ENCODE results near the gene TOGARAM2.

The TOGARAM2 gene

DNA sequence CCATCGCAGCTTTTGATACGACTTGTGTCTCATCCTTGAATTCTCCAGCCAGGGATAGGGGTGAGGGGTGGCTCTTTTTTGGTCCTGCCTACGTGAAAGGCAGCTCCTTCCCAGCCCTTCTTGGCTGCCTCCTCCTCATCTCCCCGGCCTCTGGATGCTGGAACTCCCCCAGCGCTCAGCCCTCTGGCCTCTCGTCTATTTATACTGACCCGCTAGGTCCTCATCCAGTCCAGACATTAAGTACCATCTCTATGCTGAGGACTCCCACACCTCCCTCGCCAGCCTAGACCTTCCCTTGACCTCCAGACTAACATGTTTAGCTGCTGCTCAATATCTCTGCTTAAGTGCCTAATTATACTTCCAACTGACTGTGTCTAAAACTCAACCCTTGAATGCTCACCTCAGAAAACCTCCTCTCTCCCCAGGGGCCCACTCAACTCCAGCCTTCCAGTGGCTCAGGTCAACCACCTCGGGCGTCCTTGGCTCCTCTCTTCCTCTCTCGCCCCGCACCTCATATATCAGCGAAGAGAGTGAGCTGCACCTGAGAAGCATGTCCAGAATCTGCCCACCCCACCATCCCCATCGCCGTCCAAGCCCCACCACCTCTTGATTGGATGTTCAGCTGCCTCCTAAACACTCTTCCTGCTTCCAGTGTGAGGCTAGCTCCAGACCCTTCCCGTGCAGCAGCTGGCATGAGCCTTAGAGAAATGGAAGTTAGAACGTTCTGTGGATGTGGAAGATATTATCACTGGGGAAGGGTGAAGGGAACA, 34.8 kb downstream of the TOGARAM2 start:
- ATAC-seq = no peak
- TF ChIP-seq, protein P1, sequence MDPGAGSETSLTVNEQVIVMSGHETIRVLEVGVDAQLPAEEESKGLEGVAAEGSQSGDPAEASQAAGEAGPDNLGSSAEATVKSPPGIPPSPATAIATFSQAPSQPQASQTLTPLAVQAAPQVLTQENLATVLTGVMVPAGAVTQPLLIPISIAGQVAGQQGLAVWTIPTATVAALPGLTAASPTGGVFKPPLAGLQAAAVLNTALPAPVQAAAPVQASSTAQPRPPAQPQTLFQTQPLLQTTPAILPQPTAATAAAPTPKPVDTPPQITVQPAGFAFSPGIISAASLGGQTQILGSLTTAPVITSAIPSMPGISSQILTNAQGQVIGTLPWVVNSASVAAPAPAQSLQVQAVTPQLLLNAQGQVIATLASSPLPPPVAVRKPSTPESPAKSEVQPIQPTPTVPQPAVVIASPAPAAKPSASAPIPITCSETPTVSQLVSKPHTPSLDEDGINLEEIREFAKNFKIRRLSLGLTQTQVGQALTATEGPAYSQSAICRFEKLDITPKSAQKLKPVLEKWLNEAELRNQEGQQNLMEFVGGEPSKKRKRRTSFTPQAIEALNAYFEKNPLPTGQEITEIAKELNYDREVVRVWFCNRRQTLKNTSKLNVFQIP (CRISPR knock-in tag; IDR thresholded peaks at IDR 0.05; ENCODE audit: borderline replicate concordance, low read depth) = no peak
- no peak for TF ChIP-seq OSR1 (CRISPR knock-in tag; IDR thresholded peaks at IDR 0.05)
- TF ChIP-seq ZNF8 (CRISPR knock-in tag; IDR thresholded peaks at IDR 0.05) = no peak
- TF ChIP-seq, protein P2, sequence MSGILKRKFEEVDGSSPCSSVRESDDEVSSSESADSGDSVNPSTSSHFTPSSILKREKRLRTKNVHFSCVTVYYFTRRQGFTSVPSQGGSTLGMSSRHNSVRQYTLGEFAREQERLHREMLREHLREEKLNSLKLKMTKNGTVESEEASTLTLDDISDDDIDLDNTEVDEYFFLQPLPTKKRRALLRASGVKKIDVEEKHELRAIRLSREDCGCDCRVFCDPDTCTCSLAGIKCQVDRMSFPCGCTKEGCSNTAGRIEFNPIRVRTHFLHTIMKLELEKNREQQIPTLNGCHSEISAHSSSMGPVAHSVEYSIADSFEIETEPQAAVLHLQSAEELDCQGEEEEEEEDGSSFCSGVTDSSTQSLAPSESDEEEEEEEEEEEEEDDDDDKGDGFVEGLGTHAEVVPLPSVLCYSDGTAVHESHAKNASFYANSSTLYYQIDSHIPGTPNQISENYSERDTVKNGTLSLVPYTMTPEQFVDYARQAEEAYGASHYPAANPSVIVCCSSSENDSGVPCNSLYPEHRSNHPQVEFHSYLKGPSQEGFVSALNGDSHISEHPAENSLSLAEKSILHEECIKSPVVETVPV (CRISPR knock-in tag; IDR thresholded peaks at IDR 0.05) = no peak
- TF ChIP-seq ZNF70 (CRISPR knock-in tag; IDR thresholded peaks at IDR 0.05) = no peak
- TF ChIP-seq ZFP30 (CRISPR knock-in tag; IDR thresholded peaks at IDR 0.05) = no peak
- TF ChIP-seq RARB (CRISPR knock-in tag; IDR thresholded peaks at IDR 0.05) = no peak

DNA sequence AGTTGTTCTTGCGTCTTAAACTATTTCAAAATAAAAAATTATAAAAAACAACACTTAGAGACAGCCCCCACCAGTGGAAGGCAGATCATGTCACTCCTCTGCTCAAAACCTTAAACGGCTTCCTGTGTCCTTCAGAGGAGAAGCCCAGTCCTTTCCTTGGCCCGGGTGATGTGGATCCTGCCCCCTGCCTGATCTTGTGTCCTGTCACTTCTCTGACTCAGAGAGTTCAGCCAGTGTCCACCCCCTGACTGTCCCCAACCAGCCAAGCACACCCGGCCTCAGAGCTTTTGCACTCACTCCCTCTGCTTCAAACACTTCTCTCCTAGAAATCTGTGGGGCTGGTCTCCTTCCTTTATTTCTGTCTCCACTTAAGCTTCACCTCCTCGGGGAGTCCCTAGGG, 35.4 kb downstream of the TOGARAM2 start:
- TF ChIP-seq, protein P1 (CRISPR knock-in tag; IDR thresholded peaks at IDR 0.05; ENCODE audit: borderline replicate concordance, low read depth) = no peak
- no peak for TF ChIP-seq ZC3H10 (CRISPR knock-in tag; IDR thresholded peaks at IDR 0.05)
- TF ChIP-seq SNAI2 (CRISPR knock-in tag; IDR thresholded peaks at IDR 0.05) = no peak
- TF ChIP-seq, protein P3, sequence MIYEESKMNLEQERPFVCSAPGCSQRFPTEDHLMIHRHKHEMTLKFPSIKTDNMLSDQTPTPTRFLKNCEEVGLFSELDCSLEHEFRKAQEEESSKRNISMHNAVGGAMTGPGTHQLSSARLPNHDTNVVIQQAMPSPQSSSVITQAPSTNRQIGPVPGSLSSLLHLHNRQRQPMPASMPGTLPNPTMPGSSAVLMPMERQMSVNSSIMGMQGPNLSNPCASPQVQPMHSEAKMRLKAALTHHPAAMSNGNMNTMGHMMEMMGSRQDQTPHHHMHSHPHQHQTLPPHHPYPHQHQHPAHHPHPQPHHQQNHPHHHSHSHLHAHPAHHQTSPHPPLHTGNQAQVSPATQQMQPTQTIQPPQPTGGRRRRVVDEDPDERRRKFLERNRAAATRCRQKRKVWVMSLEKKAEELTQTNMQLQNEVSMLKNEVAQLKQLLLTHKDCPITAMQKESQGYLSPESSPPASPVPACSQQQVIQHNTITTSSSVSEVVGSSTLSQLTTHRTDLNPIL (CRISPR knock-in tag; IDR thresholded peaks at IDR 0.05; ENCODE audit: low read depth) = no peak
- no peak for TF ChIP-seq ZNF70 (CRISPR knock-in tag; IDR thresholded peaks at IDR 0.05)
- ATAC-seq = no peak

DNA sequence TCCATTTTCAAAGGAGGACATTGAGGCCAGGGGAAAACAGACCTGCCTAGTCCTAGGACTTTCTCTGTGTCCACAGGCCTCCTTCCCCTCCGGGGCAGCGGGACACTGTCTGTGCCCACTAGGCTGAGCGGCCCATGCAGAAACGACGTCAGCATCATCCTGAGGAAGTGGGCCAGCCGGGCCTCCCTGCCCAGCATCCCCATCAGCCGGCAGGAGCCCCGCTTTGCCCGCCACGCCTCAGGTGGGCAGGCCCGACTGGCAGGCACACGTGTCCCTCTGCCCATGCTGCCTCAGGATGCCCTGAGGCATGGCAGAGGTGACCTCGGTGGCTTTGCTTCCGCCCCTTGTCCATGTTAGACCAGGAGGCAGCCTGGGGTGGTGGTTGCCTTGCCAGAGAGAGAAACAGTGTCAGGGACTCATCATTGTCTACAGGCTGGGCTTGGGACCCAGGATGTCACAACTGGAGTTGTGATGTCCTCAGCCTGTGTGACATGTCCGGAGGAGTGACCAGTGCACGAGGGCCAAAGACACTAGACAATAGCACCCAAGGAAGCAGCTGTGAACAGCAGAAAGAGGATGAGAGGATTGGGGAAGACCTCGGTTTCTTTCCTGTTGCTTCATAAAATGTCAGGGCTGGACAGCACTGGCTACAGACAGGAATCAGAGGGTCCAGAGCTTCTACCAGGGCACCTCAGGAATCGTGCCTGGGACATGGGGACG, 36.8 kb downstream of the TOGARAM2 start:
- TF ChIP-seq BACH2 (CRISPR knock-in tag; IDR thresholded peaks at IDR 0.05; ENCODE audit: borderline replicate concordance) (no peak), TCF4 (CRISPR knock-in tag; IDR thresholded peaks at IDR 0.05; ENCODE audit: borderline replicate concordance) (no peak), RARB (CRISPR knock-in tag; IDR thresholded peaks at IDR 0.05) (no peak), GLIS3 (CRISPR knock-in tag; IDR thresholded peaks at IDR 0.05) (no peak), TOX (CRISPR knock-in tag; IDR thresholded peaks at IDR 0.05; ENCODE audit: borderline replicate concordance) (no peak), ZFP3 (CRISPR knock-in tag; IDR thresholded peaks at IDR 0.05) (no peak), CSDC2 (CRISPR knock-in tag; IDR thresholded peaks at IDR 0.05) (no peak), ZC3H10 (CRISPR knock-in tag; IDR thresholded peaks at IDR 0.05) (no peak), SNAI2 (CRISPR knock-in tag; IDR thresholded peaks at IDR 0.05) (no peak)
- TF ChIP-seq, protein P3 (CRISPR knock-in tag; IDR thresholded peaks at IDR 0.05; ENCODE audit: low read depth) = no peak
- ATAC-seq = no peak

DNA sequence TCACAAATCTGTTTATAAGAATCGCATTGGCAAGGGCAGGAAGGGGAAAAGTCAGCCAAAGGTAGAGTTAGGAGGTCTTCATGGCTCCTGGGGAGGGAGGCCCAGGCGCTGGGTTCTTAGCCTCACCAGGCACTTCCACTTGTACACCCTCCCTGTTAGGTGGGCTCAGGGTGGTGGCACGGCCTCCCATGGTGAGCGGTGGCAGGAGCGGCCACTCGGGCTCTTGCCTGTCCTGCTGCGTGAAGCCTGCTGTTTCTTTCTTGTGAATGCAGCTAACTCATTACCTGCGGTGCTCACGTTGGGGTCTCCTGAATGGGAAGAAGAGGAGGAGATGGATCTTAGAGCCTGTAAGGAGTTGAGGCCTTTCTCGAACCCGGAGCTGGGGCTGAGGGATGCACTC, 40.8 kb downstream of the TOGARAM2 start:
- TF ChIP-seq BACH2 (CRISPR knock-in tag; IDR thresholded peaks at IDR 0.05; ENCODE audit: borderline replicate concordance) (no peak), ZFP3 (CRISPR knock-in tag; IDR thresholded peaks at IDR 0.05) (no peak)
- no peak for ATAC-seq

DNA sequence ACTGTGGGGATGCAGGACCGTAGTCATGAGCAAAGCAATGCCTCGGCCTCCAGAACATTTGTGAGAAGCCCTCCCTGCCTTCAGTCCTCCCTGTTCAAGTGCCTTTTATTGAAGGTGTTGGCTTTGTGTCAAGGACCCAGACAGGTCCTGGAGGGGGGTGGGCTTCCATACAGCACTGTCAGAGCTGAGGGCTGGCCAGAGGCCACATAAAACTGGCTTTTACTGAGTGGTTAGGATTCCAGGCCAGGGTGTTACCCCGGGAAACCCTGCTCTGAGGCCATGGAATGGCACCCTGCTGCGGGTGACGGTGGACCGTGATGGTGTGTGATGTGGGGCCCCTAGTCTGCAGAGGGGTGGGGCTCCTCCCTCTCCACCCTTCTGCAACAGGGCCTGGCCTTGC, 41.6 kb downstream of the TOGARAM2 start:
- no peak for ATAC-seq
- TF ChIP-seq RARB (CRISPR knock-in tag; IDR thresholded peaks at IDR 0.05) = no peak
